ENCODE measurements around the gene PNPLA3.

PNPLA3 gene

DNA sequence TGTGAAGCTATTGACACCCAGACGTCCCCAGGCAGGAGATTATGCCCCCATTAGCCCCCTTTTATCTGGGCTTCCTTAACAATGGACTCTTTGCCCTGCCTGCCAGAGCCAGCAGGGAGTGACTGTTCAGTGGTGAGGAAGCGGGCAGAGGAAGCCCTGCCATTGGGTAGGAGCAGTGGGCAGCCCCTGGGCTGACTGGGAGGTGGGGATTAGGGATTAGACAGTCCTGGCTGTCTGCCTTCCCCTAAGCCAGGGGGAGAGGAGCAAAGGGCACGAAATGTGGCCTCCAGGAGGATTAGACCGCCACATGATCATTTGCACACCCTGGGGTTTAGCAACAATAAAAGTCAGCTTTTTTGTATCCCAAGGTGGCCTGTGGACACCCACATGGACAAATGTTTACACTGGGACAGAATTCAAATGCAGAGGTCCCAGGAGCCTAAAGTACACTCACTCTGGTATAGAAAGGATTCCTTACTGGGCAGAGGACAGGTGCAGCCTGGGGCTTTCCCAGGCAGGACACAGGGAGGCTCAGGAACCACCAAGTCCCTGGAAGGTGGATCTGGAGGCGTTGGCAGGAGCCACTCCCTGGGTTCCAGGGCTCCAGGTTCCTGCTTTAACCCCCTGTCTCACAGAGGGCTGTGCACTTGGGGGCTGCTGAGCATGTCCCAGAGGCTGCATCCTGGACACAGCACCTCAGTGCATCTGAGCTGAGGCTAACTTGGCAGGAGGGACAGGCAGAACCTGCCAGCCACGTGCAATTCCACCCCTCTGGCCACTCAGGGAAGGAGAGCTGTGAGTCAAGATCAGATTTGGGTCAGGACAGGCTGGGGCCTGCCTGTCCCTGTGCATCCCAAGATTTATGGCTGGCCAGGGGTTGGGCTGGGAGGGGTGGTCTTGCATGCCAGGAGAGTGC lies 2.1 kb downstream of the PNPLA3 start:
- DNase-seq, result no peak

DNA sequence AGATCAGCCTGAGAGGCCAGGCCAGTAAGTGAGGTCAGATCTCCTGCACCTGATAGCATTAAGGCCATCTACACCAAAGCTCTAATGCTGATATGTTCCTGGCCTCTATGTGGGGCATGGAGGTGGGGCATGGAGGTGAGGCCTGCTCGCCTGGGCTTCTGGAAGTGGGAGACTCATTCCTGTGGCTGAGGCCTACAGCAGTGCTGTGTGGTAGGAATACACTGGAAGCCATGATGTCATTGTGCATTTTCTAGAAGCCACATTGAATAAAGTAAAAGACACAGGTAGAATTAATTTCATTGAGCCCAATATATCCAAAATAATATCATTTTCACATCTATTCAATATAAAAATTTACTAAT lies 2.7 kb downstream of the PNPLA3 start:
- DNase-seq, result no peak

DNA sequence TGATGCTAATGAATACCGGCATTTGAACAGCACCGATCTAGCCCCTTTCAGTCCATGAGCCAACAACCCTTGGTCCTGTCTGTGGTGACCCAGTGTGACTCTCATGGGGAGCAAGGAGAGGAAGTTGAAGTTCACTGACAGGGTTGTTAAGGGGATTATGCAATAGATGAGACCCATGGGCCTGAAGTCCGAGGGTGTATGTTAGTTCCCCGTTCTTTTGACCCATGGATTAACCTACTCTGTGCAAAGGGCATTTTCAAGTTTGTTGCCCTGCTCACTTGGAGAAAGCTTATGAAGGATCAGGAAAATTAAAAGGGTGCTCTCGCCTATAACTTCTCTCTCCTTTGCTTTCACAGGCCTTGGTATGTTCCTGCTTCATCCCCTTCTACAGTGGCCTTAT lies 4.9 kb downstream of the PNPLA3 start:
- no peak for DNase-seq

DNA sequence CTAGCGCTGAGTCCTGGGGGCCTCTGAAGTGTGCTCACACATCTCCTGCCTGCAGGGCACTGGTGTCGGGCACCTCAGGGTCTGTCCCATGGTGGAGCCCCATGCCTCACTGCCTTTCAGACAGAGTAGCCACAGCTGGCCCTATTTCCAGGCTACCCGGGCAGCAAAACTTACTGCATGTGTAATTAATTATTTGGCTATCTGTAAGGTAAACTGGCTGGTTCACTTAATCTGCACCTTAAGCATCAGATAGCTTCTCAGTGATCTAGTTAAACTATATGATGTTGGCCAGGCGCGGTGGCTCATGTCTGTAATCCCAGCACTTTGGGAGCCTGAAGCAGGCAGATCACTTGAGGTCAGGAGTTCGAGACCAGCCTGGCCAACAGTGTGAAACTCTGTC lies 5.3 kb downstream of the PNPLA3 start:
- no peak for DNase-seq

DNA sequence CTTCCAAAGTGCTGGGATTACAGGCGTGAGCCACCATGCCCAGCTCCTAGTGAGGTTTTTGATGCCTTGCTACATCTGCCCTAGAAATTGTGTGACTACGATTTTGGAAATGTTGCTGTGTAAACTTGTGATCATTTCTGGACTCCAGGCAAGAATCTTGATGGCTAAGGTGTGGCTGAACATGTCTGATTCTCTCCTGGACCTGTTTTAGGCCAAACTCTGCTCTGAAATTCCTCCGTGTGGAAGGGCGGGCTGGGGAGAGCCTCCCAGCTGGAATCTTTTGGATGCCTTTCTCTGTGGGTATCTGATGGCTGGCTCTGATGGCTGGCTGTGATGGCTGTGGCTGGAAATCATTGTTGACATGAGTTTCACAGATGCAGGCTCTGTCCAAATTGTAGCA lies 8.2 kb downstream of the PNPLA3 start:
- no peak for DNase-seq

DNA sequence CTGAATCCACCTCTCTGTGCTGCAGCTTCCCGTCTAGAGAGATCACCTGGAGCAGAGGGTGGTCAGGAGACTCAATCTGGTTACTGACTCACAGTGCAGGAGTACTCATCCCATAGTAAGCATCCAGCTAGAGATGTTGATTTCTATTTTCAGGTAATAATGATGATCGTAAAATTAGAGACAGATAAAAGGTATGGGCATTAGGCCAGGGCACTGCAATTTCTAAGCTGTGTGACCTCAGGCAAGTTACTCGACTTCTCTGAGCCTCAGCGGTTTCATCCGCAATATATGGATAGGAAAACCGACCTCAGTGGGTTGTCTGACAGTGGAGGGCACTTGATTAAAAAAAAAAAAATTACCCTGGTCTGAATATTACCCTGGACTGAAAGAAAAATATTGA lies 17.8 kb downstream of the PNPLA3 start:
- no peak for DNase-seq

DNA sequence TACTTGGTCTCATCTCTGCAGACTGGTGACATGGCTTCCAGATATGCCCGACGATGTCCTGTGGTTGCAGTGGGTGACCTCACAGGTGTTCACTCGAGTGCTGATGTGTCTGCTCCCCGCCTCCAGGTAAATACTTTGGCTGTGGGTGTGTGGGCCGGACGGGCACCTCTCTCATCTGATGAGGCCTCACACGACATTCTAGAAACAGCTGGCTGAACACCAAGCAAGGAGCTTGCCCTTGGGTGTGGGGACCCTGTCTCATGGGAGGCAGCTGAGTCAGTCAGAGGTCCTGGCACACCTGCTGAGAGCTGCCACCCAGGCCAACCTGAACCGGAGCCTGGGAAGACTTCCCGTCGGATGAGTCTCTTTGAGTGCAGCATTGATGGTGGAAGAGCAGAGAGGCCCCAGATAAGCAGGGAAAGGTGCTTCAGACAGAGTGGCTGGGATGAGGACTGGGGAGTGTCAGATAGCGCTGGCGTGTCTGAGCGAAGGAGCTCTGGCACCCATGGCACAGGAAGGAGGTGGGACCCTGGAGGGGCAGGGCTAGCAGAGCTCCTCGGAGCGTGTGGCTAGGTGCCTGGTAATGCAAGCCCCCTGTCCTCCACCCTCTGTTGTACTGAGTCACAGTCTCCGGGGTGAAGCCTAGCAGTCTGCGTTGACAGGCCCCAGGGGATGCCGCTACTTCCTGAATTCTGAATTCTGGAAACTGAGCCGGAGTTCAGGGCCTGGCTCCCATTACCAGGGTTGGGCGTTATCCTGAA lies 21.2 kb downstream of the PNPLA3 start:
- no peak for DNase-seq

DNA sequence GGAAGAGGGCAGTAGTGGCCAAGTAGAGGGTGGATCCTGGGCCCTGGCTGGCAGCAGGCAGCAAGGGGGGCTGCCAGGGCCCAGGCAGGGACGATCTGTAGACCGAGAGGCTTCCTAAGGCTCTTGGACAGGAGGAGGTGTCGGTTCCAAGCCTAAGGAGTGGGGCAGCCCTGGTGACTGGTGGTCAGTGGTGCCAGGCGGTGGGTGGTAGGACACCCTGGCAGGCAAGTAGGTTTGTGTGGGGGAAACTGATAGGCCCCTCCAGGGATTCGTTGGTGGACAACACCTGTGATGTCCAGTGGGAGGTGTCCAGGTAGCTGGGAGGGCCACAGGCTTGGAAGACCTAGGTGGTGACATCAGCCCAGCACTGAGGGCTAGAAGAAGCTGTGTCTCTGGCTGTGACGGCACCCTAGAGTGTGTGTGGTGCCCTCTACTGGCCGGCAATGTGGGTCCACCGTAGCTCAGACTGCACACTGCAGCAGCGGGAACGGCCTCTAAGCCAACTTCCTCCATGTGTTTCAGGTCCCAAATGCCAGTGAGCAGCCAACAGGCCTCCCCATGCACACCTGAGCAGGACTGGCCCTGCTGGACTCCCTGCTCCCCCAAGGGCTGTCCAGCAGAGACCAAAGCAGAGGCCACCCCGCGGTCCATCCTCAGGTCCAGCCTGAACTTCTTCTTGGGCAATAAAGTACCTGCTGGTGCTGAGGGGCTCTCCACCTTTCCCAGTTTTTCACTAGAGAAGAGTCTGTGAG lies 22.2 kb downstream of the PNPLA3 start:
- DNase-seq, result peak; percentile 11

DNA sequence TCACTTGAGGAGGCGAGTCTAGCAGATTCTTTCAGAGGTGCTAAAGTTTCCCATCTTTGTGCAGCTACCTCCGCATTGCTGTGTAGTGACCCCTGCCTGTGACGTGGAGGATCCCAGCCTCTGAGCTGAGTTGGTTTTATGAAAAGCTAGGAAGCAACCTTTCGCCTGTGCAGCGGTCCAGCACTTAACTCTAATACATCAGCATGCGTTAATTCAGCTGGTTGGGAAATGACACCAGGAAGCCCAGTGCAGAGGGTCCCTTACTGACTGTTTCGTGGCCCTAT lies 22.7 kb downstream of the PNPLA3 start:
- DNase-seq, result no peak

DNA sequence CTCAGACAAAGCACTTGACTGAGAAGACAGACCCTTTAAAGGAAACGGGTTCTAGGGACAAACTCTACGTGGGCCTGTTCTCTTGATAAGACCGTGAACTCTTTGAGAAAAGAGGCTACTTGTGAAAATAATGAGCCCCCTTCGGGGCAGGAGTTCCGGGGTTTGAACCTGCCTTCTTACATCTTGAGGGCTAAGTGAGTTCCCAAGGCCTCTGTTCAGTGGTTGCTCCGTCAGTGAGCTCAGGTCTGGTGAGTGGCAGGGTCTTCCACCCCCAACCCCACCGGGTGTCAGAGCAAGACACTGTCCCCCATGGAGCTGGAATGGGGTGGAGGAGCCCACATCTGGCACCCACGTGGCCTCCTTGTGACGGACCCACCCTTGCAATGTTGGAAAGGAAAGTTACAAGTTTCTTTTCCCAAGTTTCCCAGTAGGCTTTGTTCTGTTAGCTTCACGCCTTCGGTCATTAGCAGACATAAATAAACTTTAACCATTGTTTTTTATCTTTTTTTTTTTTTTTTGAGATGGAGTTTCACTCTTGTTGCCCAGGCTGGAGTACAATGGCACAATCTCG lies 25.3 kb downstream of the PNPLA3 start:
- DNase-seq, result no peak

DNA sequence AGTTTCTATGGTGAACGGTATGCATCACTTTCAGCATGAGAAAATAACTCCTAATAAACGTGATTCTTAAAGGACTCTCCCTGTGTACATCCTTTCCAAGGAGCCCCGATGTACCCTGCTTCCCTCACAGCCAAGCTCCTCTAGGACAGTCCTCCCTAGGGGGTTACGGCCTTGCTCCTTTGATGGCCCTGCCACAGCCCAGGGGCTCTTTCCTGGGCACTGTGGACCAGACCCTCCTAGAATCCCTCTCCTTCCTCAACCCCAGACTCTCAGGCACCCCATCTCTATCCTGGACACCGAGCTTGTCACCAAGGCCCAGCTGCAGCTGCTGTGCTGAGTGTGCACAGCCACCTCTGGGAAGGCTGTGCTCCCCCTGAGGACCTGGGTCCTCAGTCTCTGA lies 27.8 kb downstream of the PNPLA3 start:
- DNase-seq, result no peak

DNA sequence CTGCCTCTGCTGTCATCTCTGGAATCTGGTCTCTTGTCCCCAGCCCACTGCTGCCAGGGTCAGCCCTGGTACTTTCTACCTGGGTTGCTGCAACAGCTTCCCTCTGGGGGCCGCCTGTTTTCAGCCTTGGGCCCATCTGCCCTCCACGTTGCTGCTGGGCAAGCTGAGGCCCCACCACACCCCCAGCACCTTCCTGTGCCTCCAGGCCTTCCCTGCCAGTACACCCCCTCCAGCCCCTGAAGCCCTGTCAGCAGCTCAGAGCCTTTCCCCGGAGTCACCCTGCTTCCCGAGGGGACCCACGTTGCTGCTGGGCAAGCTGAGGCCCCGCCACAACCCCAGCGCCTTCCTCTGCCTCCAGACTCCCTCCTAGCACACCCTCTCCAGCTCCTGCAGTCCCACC lies 28.4 kb downstream of the PNPLA3 start:
- no peak for DNase-seq

DNA sequence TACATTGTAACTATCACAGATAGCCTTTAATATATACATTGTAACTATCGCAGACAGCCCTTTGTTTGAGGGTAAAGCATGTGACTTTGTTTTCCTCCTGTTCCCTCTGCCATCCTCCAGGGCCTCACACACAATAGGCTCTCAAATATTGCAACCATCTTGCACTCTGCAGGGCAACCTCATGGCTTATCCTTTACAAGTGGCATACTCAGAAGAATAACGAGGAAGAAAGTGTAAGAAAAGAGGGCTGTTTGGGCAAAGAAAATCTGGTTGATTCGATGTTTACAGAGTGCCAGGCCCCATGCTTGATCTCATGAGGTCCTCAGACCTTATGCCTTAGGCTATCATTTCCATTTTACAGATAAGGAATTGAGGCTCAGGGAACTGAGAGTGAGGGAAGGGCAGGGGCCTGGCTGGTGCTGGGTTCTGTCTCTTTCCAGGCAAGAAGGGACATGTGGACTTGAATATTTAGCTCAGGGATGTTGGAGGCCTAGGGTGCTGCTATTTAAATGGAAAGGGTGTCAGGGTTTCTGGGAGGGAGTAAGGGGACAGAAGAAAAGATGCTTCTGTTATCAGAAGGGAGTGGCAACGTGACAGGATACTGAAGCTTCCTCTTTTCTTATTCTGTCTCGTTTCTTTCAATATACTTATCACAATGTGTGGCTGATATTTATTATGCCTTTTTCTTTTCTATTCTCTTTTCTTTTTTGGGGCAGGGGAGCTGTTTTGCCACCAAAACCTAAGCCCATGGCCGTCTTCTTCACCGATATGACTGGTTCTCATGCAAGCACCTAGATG lies 30.6 kb downstream of the PNPLA3 start:
- no peak for DNase-seq

DNA sequence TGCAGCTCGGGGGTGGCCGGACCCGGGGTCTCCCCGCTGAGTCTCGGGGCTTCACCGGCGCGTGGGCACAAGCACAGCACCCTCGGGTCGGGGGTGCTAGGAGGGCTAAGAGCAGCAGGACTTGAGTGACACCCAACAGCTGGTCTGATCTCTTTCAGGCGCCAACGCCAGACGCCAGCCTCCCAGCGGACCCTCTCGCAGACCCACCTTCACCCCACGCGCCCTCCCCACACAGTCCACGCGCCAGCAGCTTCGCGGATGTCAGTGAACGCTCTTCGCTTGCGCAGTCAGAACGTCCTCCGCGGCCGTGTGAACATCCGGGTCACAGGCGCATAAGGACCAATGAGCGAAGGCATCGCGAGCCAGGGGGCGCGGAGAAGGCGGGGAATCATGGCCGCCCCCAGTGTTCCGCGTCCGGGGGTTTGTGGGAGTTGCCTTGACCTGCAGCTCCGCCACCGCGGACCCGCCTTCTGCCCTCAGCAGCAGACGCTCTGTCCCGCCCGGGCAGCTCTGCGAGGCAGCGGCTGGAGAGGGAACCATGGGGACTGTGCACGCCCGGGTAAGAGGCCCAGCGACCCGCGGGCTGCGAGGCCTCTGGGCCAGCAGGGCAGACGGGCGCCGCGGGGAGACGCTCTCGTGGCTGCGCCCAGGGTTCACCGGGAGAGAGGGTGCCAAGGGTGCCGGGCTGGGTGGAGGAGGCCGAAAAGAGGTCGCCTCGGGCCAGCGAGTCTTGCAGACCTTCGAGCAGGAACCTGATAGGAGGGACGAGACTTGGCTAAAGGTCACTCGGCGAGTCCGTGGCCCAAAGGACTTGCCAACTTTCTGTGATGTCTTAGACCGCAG lies 31.7 kb downstream of the PNPLA3 start, which contains the start of gene SAMM50:
SAMM50 (plus strand) TSS at position 403 of the 843 bp plus-strand sequence; CDS start at position 539, 136 bp downstream.
- DNase-seq, result peak; percentile 78

DNA sequence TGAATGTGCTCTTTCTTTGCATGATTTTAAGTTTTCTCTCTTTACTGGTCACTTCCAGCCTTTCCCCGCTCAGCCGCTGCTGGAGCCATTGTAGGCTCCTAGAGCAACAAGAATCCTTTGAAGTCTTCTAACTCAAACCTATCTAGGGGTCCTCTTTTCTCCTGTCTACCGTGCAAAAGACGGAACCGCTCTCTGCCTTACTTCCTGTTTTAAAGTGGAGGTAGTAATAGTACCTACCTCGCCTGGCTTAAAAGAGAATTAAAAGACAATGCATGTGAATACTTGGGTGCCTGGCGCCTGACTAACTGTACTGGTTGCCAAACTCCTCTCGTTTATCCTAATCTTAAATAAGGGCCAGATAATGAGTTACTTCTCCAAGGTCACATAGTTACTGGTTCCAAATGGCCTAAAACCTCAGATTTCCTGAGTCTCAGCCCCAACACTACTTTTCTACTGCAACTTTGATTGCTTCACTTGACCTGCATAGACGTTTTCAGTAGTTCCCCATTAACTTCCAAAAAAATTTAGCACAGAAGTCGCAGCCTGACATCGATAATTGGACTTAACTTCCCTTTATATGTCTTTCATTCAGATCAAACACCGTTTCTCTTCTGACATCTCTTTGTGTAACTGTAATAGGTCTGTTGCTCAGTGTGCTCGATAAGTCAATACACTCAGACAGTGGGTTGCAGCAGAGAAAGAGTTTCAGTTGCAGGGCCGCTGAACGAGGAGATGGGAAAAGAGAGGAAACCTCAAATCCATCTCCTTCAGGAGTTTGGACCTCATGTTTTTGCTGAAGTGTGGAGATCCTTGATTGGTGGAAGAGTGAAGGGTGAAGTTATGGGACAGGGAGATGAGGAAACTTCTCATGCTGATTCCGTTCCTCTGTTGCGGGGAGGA lies 32.5 kb downstream of the PNPLA3 start:
- no peak for DNase-seq

DNA sequence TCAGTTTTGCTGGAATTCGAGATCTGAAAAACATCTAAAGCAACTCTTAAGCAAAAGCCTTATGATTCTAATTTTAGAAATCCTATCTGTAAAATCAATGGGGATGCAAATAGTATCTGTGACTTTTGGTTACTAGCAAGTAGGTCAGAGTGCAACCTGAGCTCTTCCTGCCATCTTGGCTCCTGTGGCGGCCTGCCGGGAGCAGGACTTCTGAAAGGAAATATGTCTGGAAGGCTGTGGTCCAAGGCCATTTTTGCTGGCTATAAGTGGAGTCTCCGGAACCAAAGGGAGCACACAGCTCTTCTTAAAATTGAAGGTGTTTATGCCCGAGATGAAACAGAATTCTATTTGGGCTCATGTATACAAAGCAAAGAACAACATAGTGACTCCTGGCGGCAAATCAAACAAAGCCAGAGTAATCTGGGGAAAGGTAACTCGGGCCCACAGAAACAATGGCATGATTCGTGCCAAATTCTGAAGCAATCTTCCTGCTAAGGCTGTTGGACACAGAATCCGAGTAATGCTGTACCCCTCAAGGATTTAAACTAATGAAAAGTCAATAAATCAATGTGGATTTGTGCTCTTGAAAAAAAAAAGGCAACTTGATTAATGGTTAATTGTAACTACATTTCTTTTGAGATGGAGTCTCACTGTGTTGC lies 33.3 kb downstream of the PNPLA3 start:
- DNase-seq, result no peak

DNA sequence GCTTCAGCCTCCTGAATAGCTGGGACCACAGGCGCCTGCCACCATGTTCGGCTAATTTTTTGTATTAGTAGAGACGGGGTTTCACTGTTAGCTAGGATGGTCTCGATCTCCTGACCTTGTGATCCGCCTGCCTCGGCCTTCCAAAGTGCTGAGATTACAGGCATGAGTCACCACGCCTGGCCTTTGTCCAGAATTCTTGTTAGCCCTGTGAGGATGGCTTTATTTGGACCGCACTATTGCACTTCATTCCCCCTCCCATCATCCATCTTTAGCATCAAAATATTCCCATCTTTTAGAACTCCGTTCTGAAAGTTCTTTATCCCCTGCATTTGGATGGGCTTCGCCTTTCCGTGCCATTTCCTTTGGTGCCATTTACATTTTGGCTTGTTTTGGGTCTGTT lies 34.3 kb downstream of the PNPLA3 start:
- DNase-seq, result no peak

DNA sequence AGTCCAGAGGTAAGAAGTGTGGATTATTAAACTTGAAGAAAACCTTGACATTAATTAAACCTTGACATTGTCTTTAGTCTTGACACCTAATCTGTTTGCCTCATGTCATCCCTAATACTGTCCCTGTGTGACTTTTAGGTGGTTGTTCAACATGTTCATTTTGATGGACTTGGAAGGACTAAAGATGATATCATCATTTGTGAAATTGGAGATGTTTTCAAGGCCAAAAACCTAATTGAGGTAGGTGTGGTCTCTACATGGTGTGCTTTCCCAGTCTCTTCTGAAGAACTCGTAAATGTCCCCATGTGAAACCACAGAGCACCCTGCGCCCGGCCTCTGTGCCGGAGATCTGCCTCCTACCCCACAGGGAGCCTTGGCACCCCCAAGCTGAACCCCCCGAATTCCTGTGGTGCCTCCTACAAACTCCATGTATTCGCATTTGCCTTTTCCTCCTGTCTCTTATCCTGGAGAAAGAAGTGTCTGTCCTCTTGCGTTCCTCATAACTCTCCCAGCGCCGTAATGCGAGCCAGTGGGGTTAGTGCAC lies 40.8 kb downstream of the PNPLA3 start:
- DNase-seq, result no peak

DNA sequence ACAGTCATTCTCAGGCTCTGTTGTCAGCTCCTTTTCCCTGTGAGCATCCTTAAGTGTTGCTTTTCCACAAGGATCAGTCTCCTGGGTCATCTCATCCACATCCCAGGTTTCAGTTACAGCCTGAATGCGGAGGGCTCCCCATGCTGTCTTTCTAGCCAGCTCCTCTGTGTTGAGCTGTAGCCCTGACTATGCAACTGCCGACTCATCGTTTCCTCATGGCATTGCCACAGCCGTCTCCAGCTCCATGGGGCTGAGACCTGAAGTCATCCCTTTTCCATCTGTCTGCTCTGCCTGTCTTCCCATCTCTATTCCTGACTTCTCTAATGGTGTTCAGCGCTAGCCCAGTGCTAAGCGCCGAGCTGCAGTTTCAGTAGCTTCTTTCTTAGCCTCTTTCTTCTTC lies 43.5 kb downstream of the PNPLA3 start:
- no peak for DNase-seq

DNA sequence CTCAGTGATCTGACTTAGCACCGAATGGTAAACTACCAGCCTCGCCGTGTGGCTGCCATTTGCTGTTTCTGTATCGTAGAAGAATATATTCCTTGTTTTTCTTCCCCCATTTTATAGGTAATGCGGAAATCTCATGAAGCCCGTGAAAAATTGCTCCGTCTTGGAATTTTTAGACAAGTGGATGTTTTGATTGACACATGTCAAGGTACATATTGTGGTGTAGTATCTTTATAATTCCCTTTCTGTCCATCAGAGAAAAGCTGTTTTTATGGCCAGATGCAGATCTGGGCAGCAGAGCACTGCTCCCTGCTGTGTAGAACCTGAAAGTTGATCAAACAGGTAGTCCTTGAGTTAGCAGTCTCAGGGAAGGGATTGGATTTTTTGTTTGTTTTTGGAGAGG lies 45.0 kb downstream of the PNPLA3 start:
- no peak for DNase-seq
